NCI-H2107 treated with DMSO at 0.1 percent for 48 hours (cell line): ENCODE data around the gene MRPS26.
"Not testable (repeated sequence)": the region's sequence is repeated elsewhere in the genome, so short reads cannot be mapped to it uniquely, and the experiment has no call there.

Experiments
- DNase-seq: peaks from one replicate; lab custom pipeline; 2025; ENCODE audit not compliant: unreplicated experiment; lab: John Stamatoyannopoulos, UW

MRPS26 gene

DNA sequence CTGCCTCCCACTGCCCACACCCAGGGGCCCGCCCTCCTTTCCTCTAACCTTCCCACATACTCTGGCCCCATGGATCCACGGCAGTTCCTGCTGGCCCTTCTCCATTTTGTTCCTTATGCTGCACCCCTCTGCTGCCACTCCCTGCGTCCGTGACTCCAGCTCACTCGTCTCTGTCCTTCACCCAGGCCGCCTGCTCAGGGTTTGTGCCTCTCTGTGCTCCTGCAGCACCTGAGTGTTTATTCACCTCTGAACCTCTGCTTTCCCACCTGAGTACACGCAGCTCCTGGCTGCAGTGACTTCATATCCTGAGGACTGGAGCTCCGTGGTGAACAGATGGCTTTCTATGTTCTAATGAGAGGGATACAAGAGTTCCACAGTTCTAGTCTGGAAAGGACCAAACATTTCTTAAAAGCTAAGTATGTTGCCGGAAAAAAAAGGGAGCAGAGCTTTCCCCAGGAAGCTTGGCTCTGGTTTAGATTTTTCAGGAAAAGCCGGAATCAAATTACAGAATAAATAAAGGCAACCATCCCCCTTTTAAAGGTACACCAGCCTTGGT, 3.9 kb upstream of the MRPS26 start:
- DNase-seq, result no peak

- no peak for DNase-seq
Measured at GRCh38 chr20:3042625-3043024, 3.2 kb upstream of the MRPS26 start.

DNA sequence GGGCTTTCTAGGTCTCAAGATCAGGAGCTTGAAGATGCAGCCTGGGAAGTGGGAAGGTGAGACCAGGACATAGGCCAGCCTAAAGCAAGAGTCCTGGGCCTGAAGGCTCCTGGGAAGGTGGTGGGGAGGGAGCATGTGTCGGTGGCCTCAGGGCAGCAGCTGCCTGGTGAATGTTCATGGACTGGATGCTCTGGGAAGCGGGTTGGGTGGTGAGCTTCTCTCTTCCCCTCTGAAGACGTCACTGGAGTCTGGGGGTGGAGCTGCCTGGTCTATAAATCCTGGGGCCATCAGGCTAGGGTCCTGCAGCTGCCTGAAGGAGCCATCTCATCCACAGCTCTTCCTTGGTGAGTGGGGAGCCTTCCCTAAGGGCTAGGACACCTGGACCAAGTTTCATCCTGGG, 2.5 kb upstream of the MRPS26 start, which contains the start of gene GNRH2:
GNRH2 (plus strand) TSS at position 301 of the 400 bp plus-strand sequence. CDS start 793 bp downstream, outside the sequence.
- no peak for DNase-seq

DNA sequence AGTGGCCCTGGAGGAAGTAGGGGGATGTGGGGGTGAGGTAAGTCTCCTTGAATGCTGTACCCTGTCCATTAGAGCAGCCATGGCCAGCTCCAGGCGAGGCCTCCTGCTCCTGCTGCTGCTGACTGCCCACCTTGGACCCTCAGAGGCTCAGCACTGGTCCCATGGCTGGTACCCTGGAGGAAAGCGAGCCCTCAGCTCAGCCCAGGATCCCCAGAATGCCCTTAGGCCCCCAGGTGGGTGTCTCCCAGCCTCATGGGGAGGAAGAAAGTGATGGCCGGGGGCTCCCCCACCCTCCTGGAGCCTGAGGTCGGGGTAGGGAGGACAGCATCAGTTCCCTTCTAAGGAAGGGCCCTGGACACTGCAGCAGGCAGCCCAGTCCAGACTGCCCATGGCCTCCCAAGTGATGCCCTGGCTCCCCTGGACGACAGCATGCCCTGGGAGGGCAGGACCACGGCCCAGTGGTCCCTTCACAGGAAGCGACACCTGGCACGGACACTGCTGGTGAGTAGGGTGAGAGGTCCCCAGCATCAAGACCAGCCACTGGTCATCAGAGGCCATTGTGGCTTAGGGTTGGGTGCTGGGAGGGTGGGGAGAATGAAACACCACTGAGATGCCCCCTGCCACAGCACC, 1.4 kb upstream of the MRPS26 start:
- DNase-seq, result no peak

GRCh38 chr20:3045042-3045815, 623 bp upstream of the MRPS26 start:
- DNase-seq, result no peak

GRCh38 chr20:3046677-3047462, 1.0 kb downstream of the MRPS26 start:
- DNase-seq, result peak; percentile 85

DNA sequence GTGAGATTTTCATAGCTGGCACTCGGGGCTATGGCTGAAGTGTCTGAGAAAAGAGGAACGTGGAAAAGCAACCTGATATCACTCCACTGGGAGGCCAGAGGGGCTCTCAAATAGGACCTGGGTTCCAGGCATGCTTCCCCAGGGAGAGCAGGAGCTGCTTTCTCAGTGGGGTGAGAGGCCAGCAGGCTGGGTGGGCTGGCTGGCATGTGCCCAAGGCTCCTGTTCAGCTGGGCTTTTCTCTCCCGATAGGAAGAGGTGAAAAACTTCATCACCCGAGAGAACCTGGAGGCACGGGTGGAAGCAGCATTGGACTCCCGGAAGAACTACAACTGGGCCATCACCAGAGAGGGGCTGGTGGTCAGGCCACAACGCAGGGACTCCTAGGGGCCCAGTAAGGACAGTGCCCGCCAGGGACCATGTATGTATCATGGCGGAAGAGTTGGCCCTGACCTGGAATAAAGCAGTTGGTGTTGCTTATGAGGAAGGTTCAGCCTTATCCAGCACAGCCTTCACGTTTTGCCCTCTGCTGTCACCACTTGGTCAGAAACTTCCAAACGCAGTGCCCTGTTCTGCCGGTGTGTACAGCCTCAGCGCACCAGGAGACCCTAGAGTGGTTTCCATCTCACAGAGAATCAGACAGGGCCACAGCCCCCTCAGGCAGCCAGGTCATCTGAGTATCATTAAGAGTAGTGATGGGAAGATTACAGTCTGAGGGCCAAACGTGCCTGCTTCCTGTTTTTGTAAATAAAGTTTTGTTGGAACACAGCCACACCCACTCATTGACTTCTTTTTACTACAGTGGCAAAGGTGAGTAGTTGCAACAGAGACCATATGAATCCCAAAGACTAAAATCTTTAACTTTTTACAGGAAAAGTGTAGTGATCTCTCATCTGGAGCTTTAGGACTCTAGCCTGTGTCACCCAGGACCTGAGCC, 1.9 kb downstream of the MRPS26 start:
- DNase-seq, result no peak

GRCh38 chr20:3051385-3052019, 5.7 kb downstream of the MRPS26 start:
- peak; percentile 13 for DNase-seq

GRCh38 chr20:3059489-3059888, 13.6 kb downstream of the MRPS26 start:
- DNase-seq, result no peak

DNA sequence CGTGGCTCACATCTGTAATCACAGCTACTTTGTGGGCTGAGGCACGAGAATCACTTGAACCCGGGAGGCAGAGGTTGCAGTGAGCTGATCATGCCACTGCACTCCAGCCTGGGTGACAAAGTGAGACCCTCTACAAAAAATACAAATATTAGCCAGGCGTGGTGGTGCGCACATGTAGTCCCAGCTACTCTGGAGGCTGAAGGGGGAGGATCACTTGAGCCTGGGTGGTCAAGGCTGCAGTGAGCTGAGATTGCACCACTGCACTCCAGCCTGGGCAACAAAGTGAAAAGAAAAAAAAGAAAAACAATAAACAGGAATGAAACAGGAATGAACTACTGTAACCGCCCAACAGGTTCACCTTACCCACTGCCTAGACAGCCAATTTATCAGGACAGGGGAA, 18.3 kb downstream of the MRPS26 start:
- not testable (repeated sequence) for DNase-seq

GRCh38 chr20:3067139-3068014, 21.5 kb downstream of the MRPS26 start:
- DNase-seq, result no peak

DNA sequence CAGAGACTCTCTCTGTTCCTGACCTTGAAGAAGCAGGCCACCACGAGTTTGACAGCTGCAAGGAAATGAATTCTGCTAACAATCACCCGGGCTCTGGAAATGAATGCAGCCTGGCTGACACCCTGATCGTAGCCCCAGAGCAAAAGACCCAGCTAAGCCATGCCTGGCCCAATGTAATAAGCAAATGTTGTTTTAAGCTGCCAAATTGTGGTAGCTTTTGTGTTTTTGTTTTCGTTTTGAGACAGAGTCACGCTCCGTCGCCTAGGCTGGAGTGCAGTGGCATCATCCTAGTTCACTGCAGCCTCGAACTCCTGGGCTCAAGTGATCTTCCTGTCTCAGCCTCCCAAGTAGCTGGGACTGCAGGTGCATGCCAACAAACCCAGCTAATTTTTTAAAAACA, 22.2 kb downstream of the MRPS26 start:
- DNase-seq, result no peak

DNA sequence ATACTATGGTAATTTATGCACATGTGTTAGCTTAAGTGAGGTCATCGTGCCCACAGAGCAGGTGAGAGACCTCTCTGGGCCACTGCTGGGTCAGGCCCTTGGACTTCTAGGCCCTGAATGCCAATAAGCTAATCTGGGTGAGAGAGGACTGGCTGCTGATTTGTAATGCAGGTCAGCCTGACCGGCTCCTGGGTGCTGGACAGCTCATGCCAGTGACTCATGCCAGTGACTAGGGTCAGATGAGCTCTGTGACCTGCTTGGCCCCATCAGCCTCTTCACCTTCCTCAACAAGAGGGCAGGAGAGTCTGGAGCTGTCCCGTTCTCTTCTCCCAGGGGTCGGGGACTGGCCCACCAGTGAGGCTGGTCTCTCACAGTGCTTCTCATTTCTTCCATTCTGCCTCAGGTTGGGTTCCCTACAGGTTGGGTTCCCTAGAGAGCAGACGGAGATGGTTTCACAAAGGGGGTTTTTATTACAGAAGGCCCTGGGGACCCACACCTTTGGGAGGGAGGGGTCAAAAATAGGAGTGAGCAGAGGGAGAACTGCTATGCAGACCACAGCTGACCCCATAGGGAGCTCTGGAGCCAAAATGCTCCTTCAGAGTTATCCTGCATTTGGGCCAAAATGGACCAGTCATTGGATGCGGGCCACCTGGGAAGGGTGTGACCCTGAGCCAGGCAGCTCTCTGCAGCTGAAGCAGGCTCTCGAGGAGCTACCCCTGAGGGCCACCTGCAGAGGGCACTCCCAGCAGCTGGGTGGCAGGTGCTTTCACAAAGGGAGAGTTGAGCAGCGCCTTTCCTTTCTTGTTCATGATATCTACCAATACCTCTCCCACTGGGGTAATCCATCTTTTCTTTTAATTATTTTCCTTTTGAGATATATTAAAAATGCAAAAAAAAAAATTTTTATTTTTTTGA, 23.4 kb downstream of the MRPS26 start:
- DNase-seq, result peak; percentile 78

DNA sequence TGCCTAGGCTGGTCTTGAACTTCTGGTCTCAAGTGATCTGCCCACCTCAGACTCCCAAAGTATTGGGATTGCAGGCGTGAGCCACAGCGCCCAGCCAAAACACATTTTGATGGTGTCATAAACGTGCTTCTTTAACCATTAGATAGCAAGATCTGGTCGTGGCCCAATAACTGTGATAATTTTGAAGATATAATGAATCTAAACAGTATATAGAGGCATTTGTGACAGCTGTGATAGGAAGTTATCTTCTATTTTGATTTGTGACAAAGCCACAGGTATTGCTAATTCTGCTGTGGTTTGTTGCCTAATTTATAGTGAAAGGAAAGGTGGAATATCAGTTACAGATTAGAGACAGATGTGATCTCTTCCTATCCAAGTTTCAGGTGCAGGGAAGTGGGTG, 24.9 kb downstream of the MRPS26 start:
- DNase-seq, result no peak

DNA sequence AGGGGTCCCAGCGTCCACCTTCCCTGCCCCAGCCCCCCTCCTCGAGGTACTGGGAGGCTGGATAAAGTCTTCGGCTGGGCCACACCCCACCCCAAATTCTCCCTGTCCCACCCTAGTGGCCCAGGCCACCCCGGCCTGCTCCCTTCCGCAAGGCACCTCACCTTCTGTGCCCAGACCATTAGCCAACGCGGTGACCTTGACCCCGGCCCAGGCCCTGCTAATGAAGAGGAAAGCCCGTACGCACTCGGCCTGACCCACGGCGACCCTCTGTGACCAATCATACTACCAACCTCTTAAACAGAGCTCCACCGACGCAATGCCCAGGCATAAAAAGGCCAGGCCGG, 25.4 kb downstream of the MRPS26 start:
- no peak for DNase-seq

GRCh38 chr20:3071610-3072529, 26.0 kb downstream of the MRPS26 start, which contains the start of gene OXT:
TSS of gene OXT (plus strand) at chr20:3071620. CDS start at chr20:3071656, 36 bp downstream.
- no peak for DNase-seq
